ENCODE results near the gene C1S.

DNA sequence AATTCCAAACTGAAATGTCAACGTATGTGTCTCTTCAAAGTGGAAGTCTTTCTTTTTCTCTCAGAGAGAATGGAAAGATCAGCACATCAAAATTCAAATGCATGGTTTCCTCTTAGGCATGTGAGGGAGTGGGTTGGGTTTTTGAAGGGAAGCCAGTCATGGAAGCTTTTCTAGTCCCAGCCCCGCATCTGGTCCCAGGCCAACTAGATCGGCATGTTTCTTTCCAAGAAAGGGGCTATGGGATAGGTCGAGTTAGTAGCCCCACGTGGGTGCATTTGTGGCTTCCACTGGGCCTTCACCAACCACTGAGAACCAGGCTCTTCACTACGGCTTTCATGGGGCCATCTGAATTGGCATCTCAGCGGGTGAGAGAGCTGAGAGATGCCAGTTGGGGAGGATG is 6.6 kb downstream of the C1S start:
- TF ChIP-seq, protein P1, sequence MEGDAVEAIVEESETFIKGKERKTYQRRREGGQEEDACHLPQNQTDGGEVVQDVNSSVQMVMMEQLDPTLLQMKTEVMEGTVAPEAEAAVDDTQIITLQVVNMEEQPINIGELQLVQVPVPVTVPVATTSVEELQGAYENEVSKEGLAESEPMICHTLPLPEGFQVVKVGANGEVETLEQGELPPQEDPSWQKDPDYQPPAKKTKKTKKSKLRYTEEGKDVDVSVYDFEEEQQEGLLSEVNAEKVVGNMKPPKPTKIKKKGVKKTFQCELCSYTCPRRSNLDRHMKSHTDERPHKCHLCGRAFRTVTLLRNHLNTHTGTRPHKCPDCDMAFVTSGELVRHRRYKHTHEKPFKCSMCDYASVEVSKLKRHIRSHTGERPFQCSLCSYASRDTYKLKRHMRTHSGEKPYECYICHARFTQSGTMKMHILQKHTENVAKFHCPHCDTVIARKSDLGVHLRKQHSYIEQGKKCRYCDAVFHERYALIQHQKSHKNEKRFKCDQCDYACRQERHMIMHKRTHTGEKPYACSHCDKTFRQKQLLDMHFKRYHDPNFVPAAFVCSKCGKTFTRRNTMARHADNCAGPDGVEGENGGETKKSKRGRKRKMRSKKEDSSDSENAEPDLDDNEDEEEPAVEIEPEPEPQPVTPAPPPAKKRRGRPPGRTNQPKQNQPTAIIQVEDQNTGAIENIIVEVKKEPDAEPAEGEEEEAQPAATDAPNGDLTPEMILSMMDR (IDR thresholded peaks at IDR 0.05), result no peak
- TF ChIP-seq EZH2 (IDR thresholded peaks at IDR 0.05; ENCODE audit: borderline replicate concordance, insufficient read depth, low read depth, low read length, poor library complexity, severe bottlenecking), result no peak
